ENCODE results near the gene CLTA.

DNA sequence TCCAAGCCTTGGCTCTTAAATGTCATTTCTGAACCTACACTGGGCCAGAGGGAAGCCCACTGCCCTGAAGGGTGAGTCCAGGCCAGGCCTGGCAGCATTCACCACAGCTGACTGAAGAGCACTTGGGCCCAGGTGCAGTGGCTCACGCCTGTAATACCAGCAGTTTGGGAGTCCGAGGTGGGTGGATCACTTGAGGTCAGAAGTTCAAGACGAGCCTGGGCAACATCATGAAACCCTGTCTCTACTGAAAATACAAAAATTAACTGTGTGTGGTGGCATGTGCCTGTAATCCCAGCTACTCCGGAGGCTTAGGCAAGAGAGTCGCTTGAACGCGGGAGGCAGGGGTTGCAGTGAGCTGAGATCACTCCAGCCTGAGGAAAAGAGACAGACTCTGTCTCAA is 16.4 kb upstream of the CLTA start:
- TF ChIP-seq, protein P1, sequence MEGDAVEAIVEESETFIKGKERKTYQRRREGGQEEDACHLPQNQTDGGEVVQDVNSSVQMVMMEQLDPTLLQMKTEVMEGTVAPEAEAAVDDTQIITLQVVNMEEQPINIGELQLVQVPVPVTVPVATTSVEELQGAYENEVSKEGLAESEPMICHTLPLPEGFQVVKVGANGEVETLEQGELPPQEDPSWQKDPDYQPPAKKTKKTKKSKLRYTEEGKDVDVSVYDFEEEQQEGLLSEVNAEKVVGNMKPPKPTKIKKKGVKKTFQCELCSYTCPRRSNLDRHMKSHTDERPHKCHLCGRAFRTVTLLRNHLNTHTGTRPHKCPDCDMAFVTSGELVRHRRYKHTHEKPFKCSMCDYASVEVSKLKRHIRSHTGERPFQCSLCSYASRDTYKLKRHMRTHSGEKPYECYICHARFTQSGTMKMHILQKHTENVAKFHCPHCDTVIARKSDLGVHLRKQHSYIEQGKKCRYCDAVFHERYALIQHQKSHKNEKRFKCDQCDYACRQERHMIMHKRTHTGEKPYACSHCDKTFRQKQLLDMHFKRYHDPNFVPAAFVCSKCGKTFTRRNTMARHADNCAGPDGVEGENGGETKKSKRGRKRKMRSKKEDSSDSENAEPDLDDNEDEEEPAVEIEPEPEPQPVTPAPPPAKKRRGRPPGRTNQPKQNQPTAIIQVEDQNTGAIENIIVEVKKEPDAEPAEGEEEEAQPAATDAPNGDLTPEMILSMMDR (IDR thresholded peaks at IDR 0.05; ENCODE audit: extremely low read depth in 1 of 2, insufficient read depth in 1 of 2, low read depth in 1 of 2, low read length in 2 of 2), result no peak
- TF ChIP-seq FOS (IDR thresholded peaks at IDR 0.05; ENCODE audit: borderline replicate concordance, insufficient read depth, low read length) (no peak), POLR2AphosphoS5 (IDR thresholded peaks at IDR 0.05; ENCODE audit: insufficient read depth, low read depth, low read length) (no peak)

Measured in endothelial cell of umbilical vein (primary cell).